Measurements from ENCODE around the gene GREB1L.

The GREB1L gene

DNA sequence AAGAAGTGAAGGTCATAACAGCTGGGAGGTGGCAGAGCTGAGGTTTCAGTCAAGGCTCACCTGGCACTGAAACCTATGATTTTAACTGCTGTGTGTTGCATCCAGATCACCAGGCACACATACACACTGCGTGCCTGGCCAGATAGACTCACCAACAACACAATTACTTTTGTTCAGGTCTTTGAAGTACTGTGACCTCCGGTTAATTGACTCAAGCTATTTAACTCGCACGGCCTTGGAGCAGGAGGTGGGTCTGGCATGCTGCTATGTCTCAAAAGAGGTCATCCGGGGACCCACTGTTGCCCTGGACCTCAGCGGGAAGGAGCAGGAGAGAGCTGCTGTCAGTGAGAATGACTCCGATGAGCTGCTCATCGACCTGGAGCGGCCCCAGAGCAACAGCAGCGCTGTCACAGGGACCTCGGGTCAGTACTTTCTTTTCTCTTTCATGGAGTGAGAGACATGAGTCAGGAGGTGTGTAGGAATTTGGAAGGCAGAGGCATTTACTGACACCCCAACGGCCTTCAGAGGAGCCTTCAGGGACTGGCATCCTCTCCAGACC is 254.3 kb downstream of the GREB1L start:
- no peak for DNase-seq

DNA sequence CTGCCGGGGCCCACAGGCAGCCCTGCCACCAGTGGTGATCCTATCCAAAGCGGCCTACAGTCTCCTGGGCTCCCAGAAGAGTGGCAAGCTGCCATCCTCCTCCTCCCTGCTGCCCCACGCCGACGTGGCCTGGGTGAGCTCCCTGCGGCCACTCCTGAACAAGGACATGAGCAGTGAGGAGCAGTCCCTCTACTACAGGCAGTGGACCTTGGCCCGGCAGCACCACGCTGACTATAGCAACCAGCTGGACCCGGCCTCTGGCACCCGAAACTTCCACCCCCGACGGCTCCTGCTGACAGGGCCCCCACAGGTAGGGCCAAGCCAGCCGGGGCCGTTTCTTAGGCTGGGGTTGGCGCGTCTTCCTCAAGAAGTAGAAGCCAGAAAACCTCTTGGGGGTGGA is 258.0 kb downstream of the GREB1L start:
- no peak for DNase-seq

DNA sequence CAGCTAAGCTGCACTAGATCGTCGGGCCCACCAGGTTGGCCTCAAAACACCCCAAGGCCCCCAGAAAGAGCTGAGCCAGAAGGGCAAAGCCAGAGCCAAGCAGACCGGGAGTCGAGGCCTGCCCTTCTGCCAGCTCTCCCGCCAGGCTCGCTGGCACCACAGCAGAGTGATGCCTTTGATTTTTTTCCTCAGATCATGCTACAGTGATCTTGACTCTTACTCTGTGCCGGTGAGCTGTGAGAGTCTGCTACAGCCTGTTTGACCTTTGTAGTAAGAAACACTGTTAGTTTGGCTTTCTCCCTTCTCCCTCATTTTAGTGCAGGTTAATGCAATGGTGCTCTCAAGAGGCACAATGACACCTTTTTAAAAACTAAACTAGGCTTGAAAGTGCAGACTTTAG is 260.6 kb downstream of the GREB1L start:
- DNase-seq, result no peak

DNA sequence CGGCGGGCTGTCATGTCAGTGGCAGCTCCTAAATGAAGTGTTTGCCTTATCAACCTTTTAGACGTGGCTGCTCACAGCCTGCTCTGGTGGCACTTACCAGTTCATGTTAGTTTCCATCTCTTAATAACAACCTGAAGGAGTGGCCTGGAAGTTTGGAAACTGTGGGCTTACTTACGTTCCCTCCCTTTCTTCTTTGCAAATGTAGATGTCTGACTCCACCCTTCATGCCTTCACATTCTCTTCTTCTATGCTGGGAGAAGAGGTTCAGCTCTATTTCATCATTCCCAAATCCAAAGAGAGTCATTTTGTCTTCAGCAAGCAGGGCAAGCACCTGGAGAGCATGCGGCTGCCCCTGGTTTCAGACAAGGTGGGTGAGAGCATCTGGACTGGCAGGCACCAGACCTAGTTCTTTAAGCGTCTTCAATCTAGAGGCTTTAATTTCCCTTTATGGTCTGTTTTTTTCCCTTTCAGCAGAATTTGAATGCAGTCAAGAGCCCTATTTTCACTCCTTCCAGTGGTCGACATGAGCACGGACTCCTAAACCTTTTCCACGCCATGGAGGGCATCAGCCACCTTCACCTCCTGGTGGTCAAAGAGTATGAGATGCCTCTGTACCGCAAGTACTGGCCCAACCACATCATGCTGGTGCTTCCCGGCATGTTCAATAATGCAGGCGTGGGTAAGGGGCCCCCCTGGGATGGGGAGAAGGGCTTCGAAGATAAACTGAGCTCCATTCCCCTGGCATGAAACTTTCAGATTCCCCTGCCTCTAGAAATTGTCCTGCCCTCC is 266.1 kb downstream of the GREB1L start:
- DNase-seq, result no peak

DNA sequence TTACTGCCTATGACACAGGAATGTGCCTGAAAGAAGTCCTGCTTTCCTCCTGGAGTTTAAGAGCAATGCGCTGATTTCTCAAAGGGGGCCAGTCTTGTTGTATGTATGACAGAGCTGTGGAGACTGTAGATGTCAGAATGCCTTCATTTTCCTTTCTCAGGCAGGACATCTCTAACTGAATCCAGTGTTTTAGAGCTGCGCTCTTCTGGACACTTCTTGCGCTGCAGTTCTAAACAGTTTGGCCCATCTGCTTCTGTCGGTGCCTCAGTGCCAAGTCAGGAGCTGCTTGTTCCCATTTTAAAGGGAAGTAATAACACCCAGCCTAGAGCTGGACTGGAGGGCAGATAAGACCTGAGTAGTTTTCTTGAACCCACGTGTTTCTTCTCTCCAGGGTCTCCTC is 267.0 kb downstream of the GREB1L start:
- DNase-seq, result no peak

DNA sequence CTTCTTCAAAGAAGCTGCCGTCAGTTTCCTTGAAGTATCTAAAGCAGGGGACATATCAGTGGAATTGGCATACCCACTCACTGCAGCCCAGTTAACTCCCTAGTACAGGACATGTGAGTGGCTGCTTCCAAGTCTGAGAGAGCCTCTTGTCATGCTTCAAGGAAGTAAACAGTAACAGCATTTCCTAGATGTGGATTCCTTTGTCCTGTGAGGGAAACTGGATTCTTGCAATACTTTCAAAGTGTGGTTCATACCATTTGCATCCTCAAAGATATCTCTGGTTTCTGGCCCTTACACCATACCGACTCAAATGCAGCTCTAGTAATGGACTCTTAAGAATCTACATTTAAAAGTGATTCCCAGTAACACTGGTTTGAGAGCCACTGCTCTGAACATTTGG is 271.3 kb downstream of the GREB1L start:
- DNase-seq, result no peak

DNA sequence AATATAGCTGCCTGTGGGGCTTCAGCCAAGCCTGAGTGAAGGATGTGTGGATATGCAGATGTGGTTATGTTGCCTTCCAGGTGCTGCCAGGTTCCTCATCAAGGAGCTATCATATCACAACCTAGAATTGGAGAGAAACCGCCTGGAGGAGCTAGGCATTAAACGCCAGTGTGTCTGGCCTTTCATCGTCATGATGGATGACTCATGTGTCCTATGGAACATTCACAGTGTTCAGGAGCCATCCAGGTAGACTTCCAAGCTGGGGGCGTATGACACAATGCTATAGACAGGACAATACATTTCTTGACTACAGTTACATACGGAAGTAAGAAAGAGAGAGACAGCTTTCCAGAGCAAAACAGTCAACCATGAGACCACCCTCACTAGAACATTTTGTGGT is 271.7 kb downstream of the GREB1L start:
- no peak for DNase-seq

DNA sequence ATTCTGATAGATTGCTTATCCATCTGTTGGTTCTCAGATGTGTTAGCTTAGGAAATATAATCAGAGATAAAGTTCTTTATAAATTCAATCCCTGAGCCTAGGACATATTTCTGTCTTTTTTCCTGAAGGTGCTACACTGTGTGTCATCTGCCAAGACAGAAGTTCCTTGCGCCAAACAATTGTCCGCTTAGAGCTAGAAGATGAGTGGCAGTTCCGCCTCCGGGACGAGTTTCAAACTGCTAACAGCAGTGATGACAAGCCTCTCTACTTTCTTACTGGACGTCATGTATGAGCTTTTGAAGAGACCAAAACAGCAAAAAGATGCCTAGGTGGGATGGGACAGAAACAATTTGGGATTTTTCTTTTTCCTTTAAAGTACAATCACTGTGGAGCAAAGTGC is 280.5 kb downstream of the GREB1L start:
- no peak for DNase-seq

DNA sequence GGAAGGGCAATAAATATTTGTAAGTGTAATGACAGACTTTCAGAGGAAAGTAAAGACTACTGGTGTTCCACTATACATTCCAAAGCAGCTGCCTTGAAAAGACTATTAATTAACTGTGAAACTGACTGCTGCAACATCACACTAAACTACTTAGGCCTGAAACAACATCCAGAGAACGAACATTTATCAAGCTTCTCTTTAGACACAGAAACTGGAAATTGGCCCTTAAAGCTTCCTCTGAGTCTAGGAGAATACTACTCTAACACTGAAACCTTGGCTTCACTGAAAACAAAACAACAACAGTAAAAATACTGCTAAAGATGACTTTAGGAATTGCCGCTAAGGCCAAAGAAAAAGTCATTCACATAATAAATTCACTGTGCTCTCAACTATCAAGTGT is 283.9 kb downstream of the GREB1L start:
- DNase-seq, result no peak

DNA sequence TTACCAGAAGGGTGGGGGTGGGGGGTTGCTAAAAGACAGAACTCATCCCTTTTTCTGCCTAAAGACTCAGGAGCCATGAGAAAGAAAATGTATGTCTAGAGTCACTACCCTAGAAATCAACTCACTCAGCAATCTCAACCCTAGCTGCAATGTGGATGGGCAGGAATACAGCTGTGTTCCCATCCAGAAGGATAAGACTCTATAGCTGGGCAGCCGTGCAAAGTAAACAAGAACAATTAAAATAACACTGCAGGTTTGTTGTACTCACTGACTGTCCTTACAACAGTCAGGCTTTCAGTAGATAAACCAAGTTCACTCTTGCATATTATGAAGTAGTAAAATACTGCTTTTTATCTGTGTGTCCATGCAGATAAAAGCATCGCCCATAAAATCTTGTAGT is 284.4 kb downstream of the GREB1L start:
- no peak for DNase-seq

DNA sequence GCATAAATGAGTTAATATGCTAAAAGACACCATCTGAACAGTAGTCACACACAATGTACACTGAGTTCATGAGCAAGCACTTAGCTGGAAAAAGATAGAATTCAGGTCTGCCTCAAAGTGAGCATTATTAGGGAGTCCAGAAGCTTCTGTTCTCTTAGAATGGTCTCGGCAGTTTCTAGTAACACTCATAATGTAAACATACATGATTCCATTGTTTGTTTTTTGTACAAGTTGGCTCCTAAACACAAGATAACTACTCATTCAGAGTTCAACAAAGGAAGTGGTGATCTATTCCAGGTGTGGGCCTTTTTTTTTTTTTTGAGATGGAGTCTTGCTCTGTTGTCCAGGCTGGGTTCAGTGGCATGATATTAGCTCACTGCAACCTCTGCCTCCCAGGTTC is 292.3 kb downstream of the GREB1L start:
- no peak for DNase-seq

DNA sequence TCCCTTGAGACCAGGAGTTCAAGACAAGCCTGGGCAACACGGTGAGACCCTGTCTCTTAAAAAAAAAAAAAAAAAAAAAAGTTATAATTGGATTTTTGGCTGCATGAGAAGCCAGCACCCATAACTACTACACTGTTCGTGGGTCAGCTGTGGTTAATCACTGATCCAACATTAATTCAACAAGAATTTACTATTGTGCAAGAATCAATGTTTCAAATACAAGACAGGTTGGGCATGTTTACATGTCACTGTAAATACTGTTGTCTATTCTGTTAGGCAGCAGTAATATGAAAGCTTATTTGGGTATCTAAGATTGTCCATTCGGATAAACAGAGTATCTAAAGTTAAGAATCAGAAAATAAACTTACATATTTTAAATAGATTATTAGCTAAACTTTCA is 296.2 kb downstream of the GREB1L start:
- DNase-seq, result no peak

DNA sequence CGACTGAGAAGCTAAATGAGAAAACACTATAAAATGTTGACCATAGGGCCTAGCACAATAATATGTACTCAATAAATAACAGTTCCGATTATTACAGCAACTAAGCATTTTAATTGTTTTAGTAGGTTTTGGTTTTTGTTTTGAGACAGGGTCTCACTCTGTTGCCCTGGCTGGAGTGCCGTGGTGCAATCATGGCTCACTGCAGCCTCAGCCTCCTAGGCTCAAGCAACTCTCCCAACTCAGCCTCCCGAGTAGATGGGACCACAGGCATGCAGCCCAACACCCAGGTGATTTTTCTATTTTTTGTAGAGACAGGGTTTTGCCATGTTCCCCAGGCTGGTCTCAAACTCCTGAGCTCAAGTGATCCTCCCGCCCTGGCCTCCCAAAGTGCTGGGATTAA is 304.4 kb downstream of the GREB1L start:
- DNase-seq, result no peak

DNA sequence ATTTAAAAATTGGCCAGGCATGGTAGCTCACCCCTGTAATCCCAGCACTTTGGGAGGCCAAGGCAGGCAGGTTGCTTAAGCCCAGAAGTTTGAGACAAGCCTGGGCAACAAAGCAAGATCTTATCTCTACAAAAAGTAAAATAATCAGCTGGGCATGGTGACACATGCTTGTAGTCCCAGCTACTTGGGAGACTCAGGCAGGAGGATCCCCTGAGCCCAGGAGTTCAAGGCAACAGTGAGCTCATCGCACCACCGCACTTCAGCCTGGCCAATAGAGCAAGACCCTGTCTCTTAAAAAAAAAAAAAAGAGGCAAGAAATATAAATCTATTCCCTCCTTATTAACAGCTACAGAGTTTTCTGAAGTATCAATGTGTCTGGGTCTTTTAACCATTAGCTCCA is 306.6 kb downstream of the GREB1L start:
- no peak for DNase-seq

DNA sequence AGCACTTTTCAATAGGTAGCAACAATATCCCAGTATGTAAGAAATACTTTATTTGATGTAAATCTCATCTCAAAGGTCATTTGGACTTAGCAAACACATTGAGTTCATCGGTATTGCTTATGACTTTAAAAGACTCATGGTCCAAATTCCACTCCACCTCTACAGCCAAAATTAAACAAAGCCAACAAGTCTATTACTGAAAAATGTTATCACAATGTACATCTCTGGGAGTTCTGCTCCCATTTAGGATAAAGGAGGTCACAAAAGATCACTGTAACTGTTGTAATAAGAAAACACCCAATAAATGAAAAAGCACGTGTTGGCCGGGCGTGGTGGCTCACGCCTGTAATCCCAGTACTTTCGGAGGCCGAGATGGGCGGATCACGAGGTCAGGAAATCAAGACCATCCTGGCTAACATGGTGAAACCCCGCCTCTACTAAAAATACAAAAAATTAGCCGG is 308.5 kb downstream of the GREB1L start:
- DNase-seq, result no peak

DNA sequence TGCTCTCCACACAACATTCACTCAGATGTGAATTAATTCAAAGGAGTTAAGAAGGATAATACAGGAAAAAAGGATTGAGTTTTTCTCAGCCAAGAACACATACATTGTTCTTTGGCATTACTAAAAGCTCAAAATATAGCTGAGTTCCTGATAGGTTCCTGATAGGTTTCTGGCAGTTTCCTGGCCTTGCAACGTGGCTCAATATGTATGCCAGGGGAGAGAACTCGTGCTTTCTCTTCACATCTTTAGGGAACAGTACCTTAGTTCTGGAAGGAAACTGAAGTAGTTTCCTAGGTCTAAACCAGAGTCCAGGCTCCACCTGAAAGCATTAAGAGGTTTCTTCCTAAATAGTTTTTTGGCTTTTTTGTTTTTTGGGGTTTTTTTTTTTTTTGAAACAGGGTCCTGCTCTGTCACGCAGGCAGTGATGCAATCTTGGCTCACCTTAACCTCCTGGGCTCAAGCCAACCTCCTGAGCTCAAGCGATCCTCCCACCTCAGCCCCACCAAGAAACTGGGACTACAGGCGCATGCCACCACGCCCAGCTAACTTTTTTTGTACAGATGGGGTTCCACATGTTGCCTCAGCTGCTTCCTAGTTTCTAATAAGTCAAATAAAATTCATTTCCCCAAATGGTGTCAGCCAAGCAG is 315.7 kb downstream of the GREB1L start:
- DNase-seq, result no peak

DNA sequence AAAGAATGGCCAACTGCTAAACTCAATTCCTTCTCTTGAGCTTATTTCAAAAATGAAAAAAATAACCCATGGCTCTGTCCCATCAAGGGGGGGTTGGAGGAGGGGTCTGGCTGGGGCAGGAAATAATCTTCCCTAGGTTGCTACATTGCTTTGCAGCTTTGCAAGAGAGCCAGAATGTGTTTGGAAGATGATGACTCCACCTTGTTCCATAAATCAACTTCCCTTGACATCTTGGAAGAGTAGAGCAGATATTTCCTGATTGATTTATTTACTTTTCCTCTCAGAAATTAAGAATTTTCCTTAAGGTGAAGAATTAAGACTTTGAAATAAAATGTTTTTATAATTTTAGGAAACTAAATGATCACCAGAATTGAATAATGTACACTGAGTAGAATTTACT is 317.2 kb downstream of the GREB1L start:
- DNase-seq, result no peak

DNA sequence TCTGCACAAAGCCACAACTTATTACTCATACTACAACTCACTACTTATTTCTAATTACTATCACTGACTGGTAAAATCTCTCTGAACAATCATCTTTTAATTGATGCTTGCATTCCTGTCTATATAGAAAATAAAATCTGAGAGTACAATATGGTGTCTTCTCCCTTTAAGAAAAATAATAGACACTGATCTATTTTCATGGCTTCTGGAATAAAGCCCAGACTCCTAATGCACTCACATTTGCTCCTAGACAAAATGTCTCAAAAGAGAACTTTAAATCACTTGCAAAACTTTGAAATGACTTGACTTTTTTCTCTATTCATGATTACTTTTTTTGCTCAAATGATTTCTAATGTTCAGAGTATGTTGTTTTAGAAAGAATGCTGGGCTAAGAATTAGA is 329.7 kb downstream of the GREB1L start:
- no peak for DNase-seq

Measured in NCI-H187 (cell line).